Osteoblast (primary cell): Measurements from ENCODE around the gene FAM78B. TPM values are rescaled to one million over a fixed set of nuclear protein-coding genes. Genes with fewer than 3 reads are reported as not detected.

Experiments
- DNase-seq: peaks from one replicate; pipeline ENCODE4 v3.0.0; 2011; ENCODE audit warnings: low spot score, mixed read lengths; ENCODE audit not compliant: insufficient read length; ENCODE audit errors: missing footprints
- H2AFZ ChIP-seq: 2 replicates; pipeline ENCODE4 v1.6.0; 2011; ENCODE audit warnings: mild to moderate bottlenecking, low read length
- H3K27ac ChIP-seq: 2 replicates; pipeline ENCODE4 v1.5.1; 2011; ENCODE audit warnings: mild to moderate bottlenecking, low read depth, low read length, moderate library complexity
- H3K27me3 ChIP-seq: 2 replicates; pipeline ENCODE4 v1.6.0; 2012; ENCODE audit warnings: mild to moderate bottlenecking, control low read depth, inconsistent platforms, low read length, moderate library complexity; ENCODE audit not compliant: insufficient read depth
- H3K36me3 ChIP-seq: 2 replicates; pipeline ENCODE4 v1.5.1; 2011; ENCODE audit warnings: mild to moderate bottlenecking, low read length, control low read depth, moderate library complexity; ENCODE audit not compliant: insufficient read depth
- H3K4me1 ChIP-seq: 2 replicates; pipeline ENCODE4 v1.5.1; 2011; ENCODE audit warnings: mild to moderate bottlenecking, low read length, control low read depth, moderate library complexity; ENCODE audit not compliant: insufficient read depth
- H3K4me2 ChIP-seq: 2 replicates; pipeline ENCODE4 v1.6.0; 2011; ENCODE audit warnings: mild to moderate bottlenecking, low read length; ENCODE audit not compliant: insufficient read depth
- H3K4me3 ChIP-seq: fragments of 200-600 bp; sonication (generic); 3 replicates; pipeline ENCODE4 v1.5.1; 2012; ENCODE audit warnings: mild to moderate bottlenecking, low read length, inconsistent platforms; ENCODE audit not compliant: insufficient read depth
- H3K79me2 ChIP-seq: 2 replicates; pipeline ENCODE4 v1.6.0; 2012; ENCODE audit warnings: mild to moderate bottlenecking, low read length, control low read depth, inconsistent platforms; ENCODE audit not compliant: insufficient read depth
- H3K9me3 ChIP-seq: 2 replicates; pipeline ENCODE4 v1.5.1; 2011; ENCODE audit warnings: low read depth, low read length, control low read depth
- H4K20me1 ChIP-seq: 2 replicates; pipeline ENCODE4 v1.6.0; 2012; ENCODE audit warnings: mild to moderate bottlenecking, low read length, control low read depth; ENCODE audit not compliant: insufficient read depth
- CTCF ChIP-seq: IDR thresholded peaks from 2 replicates; pipeline ENCODE4 v1.5.1; 2011; ENCODE audit warnings: mild to moderate bottlenecking, low read depth, low read length, moderate library complexity; ENCODE audit errors: extremely low read depth
- total RNA-seq: library from RNA; depleted of rRNA; stranded (reverse); fragments of >200 nt; gene quantifications from 2 replicates; pipeline ENCODE4 v1.2.3, GENCODE V29; 2012

FAM78B gene
- total RNA-seq, 1 donor = 0.36 TPM

DNA sequence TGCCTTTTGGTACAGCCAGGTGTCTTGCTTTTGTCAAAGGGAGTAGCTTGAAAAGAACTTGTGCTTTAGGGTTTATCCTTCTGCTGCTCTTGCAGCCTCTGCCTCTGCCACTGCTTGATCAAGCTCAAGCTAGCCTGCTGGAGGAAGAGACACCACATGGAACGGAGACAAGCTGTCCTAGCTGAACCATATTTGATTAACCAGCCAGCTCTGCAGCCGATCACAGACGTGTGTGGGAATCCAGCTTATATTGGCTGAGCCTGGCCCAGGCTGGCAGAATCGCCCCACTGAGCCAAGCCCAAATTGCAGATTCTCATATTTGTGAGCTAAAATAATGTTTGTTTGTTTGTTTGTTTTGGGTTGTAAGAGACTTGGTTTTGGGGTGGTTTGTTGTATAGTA, 18.7 kb upstream of the FAM78B start:
- no peaks in the 10 kb centered on the region for H4K20me1 ChIP-seq
- no peaks in the 10 kb centered on the region for H3K9me3 ChIP-seq
- H2AFZ ChIP-seq = no peak overlapping the region
- H3K4me3 ChIP-seq = no peak overlapping the region
- no peak for DNase-seq
- no peaks in the 10 kb centered on the region for H3K79me2 ChIP-seq
- no peak overlapping the region for H3K4me2 ChIP-seq
- no peak for TF ChIP-seq CTCF
- H3K4me1 ChIP-seq = no peaks in the 10 kb centered on the region
- H3K36me3 ChIP-seq = no peaks in the 10 kb centered on the region
- no peaks in the 10 kb centered on the region for H3K27me3 ChIP-seq
- H3K27ac ChIP-seq = no peak overlapping the region

GRCh38 chr1:166184897-166185296, 18.1 kb upstream of the FAM78B start:
- Histone ChIP-seq H4K20me1 (no peaks in the 10 kb centered on the region), H3K4me3 (no peak overlapping the region), H3K4me2 (no peak overlapping the region), H3K9me3 (no peaks in the 10 kb centered on the region), H3K79me2 (no peaks in the 10 kb centered on the region), H3K36me3 (no peaks in the 10 kb centered on the region), H2AFZ (no peak overlapping the region), H3K4me1 (no peaks in the 10 kb centered on the region), H3K27me3 (no peaks in the 10 kb centered on the region), H3K27ac (no peak overlapping the region)
- no peak for TF ChIP-seq CTCF
- no peak for DNase-seq

DNA sequence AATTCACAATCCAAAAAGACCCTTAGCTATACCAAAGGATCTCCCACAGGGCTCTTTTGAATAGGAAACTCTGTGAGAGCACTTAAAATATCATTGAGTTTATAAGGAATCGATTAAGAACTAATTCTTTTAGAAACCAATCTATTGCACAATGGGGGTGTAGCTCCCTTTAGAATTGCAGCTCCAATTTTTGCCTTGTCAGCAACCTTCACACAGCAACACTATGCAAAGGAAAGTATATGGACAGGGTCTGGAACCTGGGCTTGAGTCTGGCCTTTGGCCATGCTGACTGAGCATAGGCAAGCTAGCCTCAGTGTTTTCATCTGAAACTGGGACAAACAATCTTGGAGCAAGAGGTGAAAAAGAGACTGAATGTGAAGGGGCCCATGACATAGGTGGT, 17.2 kb upstream of the FAM78B start:
- Histone ChIP-seq H3K4me2 (no peak overlapping the region), H3K4me1 (no peaks in the 10 kb centered on the region), H3K27me3 (no peaks in the 10 kb centered on the region), H3K9me3 (no peaks in the 10 kb centered on the region), H3K27ac (no peak overlapping the region), H4K20me1 (no peaks in the 10 kb centered on the region), H3K4me3 (no peak overlapping the region), H2AFZ (no peak overlapping the region), H3K79me2 (no peaks in the 10 kb centered on the region), H3K36me3 (no peaks in the 10 kb centered on the region)
- TF ChIP-seq CTCF = no peak
- no peak for DNase-seq

DNA sequence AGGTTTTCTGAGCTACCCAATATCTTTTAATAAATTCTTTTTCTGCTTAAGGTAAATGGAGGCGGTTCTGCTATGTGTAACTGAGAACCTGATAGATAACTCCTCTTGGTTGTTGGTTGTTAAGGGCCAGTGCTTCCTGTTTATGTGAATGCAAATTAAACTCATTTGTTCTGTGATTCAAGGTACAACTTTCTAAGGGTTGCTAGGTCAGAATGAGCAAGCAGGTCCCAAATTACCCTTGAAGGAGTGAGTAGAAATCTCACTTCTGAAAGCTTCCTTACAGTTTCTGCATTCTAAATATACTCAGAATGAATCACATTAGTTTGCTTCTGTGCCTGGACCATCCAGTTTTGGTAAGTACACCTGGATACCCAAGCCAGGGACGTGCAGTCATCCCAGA, 15.5 kb upstream of the FAM78B start:
- Histone ChIP-seq H3K36me3 (no peaks in the 10 kb centered on the region), H3K4me1 (no peaks in the 10 kb centered on the region), H3K9me3 (no peaks in the 10 kb centered on the region), H3K4me2 (no peak overlapping the region), H3K4me3 (no peak overlapping the region), H4K20me1 (no peaks in the 10 kb centered on the region), H3K27me3 (no peaks in the 10 kb centered on the region), H3K27ac (no peak overlapping the region), H2AFZ (no peak overlapping the region), H3K79me2 (no peaks in the 10 kb centered on the region)
- no peak for TF ChIP-seq CTCF
- DNase-seq = no peak
